Epithelial cell of proximal tubule (primary cell): ENCODE data around the gene SKOR1. TPM values are rescaled to one million over a fixed set of nuclear protein-coding genes. Genes with fewer than 3 reads are reported as not detected.
A peak's percentile ranks its signal among the peaks of the same experiment; 100 is the strongest.

Source experiments
- DNase-seq: peaks from one replicate; pipeline ENCODE4 v3.0.0-alpha.2; 2011; ENCODE audit warnings: low read depth
- H3K4me3 ChIP-seq: 2 replicates; pipeline ENCODE4 v1.5.1; 2011; ENCODE audit warnings: low read depth, mild to moderate bottlenecking, low read length
- CTCF ChIP-seq: conservative IDR thresholded peaks from 2 replicates; pipeline ENCODE4 v1.5.1; 2012; ENCODE audit warnings: low read depth, mild to moderate bottlenecking, low read length
- total RNA-seq: library from RNA; depleted of rRNA; stranded (reverse); fragments of >200 nt; gene quantifications from 2 replicates; pipeline ENCODE4 v1.2.3, GENCODE V29; 2015

The SKOR1 gene
- total RNA-seq, 1 donor from 2014 or later = not detected

GRCh38 chr15:67863442-67863987, 38.2 kb downstream of the SKOR1 start:
- no peak for DNase-seq
- peak; percentile 83 for TF ChIP-seq CTCF
- H3K4me3 ChIP-seq = peak overlapping the region; percentile 59

- H3K4me3 ChIP-seq = no peak overlapping the region
- TF ChIP-seq CTCF = no peak
- no peak for DNase-seq
Measured at GRCh38 chr15:67865331-67865730, 40.0 kb downstream of the SKOR1 start.

- no peak for TF ChIP-seq CTCF
- DNase-seq = no peak
- H3K4me3 ChIP-seq = no peak overlapping the region
Measured at GRCh38 chr15:67865766-67866165, 40.5 kb downstream of the SKOR1 start.

- DNase-seq = no peak
- no peak overlapping the region for H3K4me3 ChIP-seq
Measured at GRCh38 chr15:67869701-67870100, 44.4 kb downstream of the SKOR1 start.

GRCh38 chr15:67870868-67871408, 45.6 kb downstream of the SKOR1 start:
- H3K4me3 ChIP-seq = no peak overlapping the region
- TF ChIP-seq CTCF = no peak
- DNase-seq = no peak

More at GRCh38 chr15:67869701-67870100, 44.4 kb downstream of the SKOR1 start:
- TF ChIP-seq CTCF = no peak

- H3K4me3 ChIP-seq = no peak overlapping the region
- TF ChIP-seq CTCF = no peak
- DNase-seq = no peak
Measured at GRCh38 chr15:67873777-67874176, 48.5 kb downstream of the SKOR1 start.

GRCh38 chr15:67878712-67879206, 53.5 kb downstream of the SKOR1 start:
- DNase-seq = no peak
- no peak overlapping the region for H3K4me3 ChIP-seq
- TF ChIP-seq CTCF = no peak
